Erythroblast (primary cell): Measurements from ENCODE around the gene FNDC3B.

ENCODE experiments used
- DNase-seq, 2 experiments: peaks; one replicate each; lab custom pipeline; 2025; lab: John Stamatoyannopoulos, UW
- GATA1 ChIP-seq: IDR thresholded peaks from 2 replicates; pipeline ENCODE4 v1.6.1; 2011; ENCODE audit warnings: low read depth, mild to moderate bottlenecking, control low read depth, low read length, moderate library complexity
- POLR2A ChIP-seq: IDR thresholded peaks from 2 replicates; pipeline ENCODE4 v1.6.1; 2011; ENCODE audit warnings: mild to moderate bottlenecking, low read length

The FNDC3B gene

DNA sequence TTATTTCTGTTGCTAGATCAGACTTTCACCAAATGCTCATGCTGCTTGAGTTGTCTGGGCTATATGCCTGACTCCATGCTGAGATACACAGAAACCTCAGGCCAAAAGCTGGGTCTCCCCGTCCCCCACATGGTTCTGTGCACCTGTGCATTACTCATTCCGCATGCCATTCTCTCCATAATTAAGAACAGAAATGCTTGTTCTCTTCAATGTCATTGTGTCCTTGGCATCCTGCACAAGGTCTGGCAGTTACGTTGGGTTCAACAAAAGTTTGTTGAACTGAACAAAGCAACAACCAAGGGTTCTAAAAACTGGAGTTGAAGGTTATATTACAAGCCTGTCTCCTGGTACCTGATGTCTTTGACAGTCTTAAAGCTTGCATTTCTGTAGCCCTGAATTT, 177.5 kb downstream of the FNDC3B start:
- TF ChIP-seq GATA1, result no peak
- no peak for TF ChIP-seq POLR2A

GRCh38 chr3:172217877-172218276, 178.5 kb downstream of the FNDC3B start:
- TF ChIP-seq POLR2A, result no peak
- no peak for TF ChIP-seq GATA1
- no peak for DNase-seq

More for the DNA sequence above, 177.5 kb downstream of the FNDC3B start:
- no peak for DNase-seq

GRCh38 chr3:172218350-172219323, 179.3 kb downstream of the FNDC3B start:
- TF ChIP-seq POLR2A (no peak), GATA1 (no peak)
- DNase-seq, result no peak

GRCh38 chr3:172219750-172220149, 180.4 kb downstream of the FNDC3B start:
- no peak for TF ChIP-seq GATA1
- TF ChIP-seq POLR2A, result no peak
- DNase-seq, result no peak

- no peak for TF ChIP-seq GATA1
- TF ChIP-seq POLR2A, result no peak
- DNase-seq, result no peak
Measured at GRCh38 chr3:172221547-172221946, 182.2 kb downstream of the FNDC3B start.

DNA sequence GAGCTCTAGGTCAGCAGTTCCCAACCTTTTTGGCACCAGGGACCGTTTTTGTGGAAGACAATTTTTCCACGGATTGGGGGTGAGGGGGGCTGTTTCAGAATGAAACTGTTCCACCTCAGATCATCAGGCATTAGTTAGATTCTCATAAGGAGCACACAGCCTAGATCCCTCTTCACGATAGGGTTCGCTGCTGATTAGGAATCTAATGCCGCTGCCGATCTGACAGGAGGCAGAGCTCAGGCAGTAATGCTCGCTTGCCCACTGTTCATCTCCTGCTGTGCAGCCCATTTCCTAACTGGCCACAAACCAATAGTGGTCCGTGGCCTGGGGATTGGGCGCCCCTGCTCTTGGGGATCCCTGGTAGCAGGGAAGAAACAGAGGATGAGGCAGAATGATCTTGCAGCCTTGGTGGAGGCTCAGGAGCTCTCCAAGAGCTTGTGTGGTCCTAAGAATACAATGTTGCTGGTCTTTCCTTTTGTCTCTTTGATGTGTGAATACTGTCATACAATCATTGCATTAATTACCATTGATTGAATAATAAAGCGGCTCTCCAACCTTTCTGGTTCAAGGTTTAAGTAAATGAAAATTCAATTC, 183.2 kb downstream of the FNDC3B start:
- TF ChIP-seq GATA1 (no peak), POLR2A (no peak)
- DNase-seq, result no peak

DNA sequence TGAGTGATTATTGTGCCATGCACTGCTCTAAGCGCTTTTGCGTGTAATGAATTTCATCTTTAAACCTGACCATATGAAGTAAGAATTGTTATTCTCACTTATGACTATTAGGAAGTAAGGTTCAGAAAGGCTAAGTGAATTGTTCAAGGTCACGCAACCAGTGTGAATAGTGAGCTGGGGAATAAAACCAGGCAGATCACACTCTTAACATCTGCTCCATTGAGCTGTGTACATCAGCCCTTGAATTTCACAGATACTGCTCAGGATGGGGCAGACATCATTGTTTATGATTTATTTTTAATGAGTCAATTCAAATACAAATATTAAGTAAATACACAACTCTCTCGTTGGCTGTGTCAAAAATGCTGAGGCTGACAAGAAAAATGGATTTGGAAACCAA, 184.5 kb downstream of the FNDC3B start:
- no peak for TF ChIP-seq POLR2A
- TF ChIP-seq GATA1, result no peak
- no peak for DNase-seq

GRCh38 chr3:172224560-172225214, 185.3 kb downstream of the FNDC3B start:
- no peak for DNase-seq
- TF ChIP-seq GATA1 (no peak), POLR2A (no peak)

DNA sequence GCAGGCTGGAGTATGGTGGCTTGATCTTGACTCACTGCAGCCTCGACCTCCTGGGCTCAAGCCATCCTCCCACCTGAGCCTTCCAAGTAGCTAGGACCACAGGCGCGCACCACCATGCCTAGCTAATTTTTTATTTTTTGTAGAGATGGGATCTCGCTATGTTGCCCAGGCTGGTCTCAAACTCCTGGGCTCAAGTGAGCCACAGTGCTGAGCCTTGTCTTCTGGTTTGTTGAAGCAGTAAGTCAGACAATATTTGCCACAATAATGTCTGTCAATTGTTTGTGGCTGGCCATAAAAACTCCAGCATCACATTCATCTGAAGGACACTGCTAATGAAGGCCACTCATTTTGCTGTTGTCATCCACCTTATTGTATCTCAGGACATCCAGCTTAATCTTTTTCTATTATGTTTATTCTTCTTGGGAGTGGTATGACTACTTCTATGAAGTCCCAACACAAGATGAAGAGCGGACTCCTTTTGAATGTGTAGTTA, 185.9 kb downstream of the FNDC3B start:
- no peak for DNase-seq
- TF ChIP-seq GATA1 (no peak), POLR2A (no peak)

DNA sequence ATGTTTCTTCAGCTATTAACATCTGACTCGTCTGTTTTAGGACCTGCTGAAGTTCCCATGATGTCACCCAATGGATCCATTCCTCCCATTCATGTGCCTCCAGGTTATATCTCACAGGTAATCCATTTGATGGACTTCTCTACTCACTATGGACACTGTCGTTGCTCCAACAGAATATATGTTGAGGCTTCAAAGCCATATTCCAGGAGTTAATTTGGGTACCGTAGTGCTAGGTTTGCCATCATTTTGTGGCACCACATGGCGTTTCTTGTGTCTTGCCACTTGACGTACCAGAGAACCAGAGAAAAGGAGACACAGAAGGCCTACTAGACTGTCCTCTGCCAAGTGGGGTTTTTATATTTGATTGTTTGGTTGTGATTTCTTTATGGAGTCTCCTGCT, 187.5 kb downstream of the FNDC3B start:
- TF ChIP-seq GATA1 (no peak), POLR2A (no peak)
- DNase-seq, result no peak

DNA sequence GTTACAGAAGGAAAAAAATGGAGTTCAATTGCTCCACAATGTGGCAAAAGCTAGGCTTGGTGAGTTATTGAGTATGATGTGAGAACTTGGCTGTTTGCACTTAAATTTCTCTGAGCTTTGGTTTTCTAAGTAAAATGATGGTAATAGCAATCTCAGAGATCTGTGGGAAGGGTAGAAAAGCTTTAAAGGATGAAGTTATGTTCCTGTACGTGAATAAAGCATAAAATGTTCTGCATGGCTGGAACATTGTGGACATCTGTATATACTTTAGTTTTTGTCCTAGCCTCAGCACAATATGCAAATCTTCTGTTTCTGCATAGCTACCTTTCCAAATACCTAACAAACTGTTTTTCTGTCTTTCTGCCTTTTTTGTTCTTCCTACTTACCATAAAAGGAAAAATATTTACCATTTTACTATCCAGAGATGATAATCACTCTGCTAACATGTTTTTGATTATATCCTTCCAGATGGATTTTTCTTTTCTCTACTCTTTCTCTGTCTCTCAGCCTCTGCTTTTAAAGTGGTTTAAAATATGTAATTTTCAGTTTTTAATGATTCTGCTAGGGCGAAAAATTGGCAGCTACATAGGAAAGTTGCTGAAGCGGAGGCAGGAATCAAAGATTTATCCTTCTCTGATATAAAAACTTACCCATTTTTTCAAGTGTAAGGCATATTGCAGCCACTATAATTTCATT, 188.1 kb downstream of the FNDC3B start:
- TF ChIP-seq POLR2A, result no peak
- TF ChIP-seq GATA1, result no peak
- DNase-seq, result no peak

DNA sequence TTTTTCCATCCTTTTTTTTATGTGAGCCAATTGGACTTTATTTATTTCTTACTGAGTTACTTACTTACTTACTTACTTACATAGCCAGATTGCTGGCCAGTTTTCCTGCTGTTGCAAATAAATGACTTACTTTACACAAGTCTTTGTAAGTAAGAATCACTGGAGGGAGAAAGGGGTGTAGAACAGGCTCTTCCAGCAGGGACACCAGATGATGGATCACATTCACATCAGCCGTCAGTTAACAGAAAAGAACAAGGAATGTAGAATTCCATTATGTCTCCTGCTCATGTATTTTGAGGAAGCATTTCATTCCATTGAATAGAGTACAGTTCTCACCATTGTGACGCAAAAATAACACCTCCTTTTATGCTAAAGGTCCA, 188.6 kb downstream of the FNDC3B start:
- no peak for TF ChIP-seq POLR2A
- no peak for TF ChIP-seq GATA1
- DNase-seq, result no peak

DNA sequence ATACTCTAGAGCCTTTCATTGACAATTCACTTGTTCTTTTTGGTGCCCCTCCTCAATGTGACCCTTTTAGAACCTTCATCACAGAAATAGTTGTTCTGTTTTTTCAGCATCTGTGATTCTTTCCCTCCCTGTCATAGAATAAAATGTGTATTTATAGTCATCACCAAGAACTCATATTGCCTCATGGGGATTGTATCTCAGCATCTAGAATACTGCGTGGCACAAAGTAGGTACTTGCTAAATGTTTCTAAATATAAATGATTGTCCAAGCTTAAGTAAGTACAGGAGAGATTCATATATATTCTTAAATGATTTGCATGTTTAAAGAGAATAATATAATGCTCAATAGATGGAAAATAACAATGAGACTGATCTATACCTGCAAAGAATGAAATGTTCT, 190.1 kb downstream of the FNDC3B start:
- DNase-seq, result no peak
- TF ChIP-seq GATA1, result no peak
- no peak for TF ChIP-seq POLR2A
